GM18867 (cell line): ENCODE results near the gene ENDOD1.
A peak's percentile ranks its signal among the peaks of the same experiment; 100 is the strongest.
"Not testable (repeated sequence)": the region's sequence is repeated elsewhere in the genome, so short reads cannot be mapped to it uniquely, and the experiment has no call there.

Source experiments
- ATAC-seq: cut with Tn5 transposase; IDR thresholded peaks from one replicate; pipeline ENCODE4 v1.9.1; 2021; ENCODE audit warnings: mild to moderate bottlenecking, moderate library complexity; ENCODE audit not compliant: unreplicated experiment

ENDOD1 gene

GRCh38 chr11:95089620-95090542 lies at the start of gene ENDOD1:
TSS of gene ENDOD1 (plus strand) at chr11:95089846. CDS start at chr11:95089928, 82 bp downstream.
- ATAC-seq: peak; percentile 90

GRCh38 chr11:95042239-95042638 lies 47.4 kb upstream of the ENDOD1 start:
- ATAC-seq: no peak

GRCh38 chr11:95042906-95043305 lies 46.7 kb upstream of the ENDOD1 start:
- no peak for ATAC-seq

GRCh38 chr11:95044010-95044409 lies 45.6 kb upstream of the ENDOD1 start:
- no peak for ATAC-seq

GRCh38 chr11:95045812-95046211 lies 43.8 kb upstream of the ENDOD1 start:
- ATAC-seq: no peak

GRCh38 chr11:95049122-95049521 lies 40.5 kb upstream of the ENDOD1 start, which contains the start of gene KDM4F:
TSS of gene KDM4F (plus strand) at chr11:95049422.
- ATAC-seq: not testable (repeated sequence)

GRCh38 chr11:95050595-95051202 lies 38.9 kb upstream of the ENDOD1 start:
- no peak for ATAC-seq

GRCh38 chr11:95054356-95054755 lies 35.3 kb upstream of the ENDOD1 start:
- no peak for ATAC-seq

- peak; percentile 96 for ATAC-seq
Measured at GRCh38 chr11:95055283-95055897, 34.3 kb upstream of the ENDOD1 start.

- no peak for ATAC-seq
Measured at GRCh38 chr11:95057959-95058358, 31.7 kb upstream of the ENDOD1 start.

GRCh38 chr11:95058621-95059020 lies 31.0 kb upstream of the ENDOD1 start:
- ATAC-seq: no peak

GRCh38 chr11:95059046-95059445 lies 30.6 kb upstream of the ENDOD1 start:
- ATAC-seq: no peak

GRCh38 chr11:95065336-95065735 lies 24.3 kb upstream of the ENDOD1 start:
- no peak for ATAC-seq

GRCh38 chr11:95066716-95067038 lies 23.0 kb upstream of the ENDOD1 start, which contains the start of gene SRSF8:
TSS of gene SRSF8 (plus strand) at chr11:95066919. CDS start at chr11:95067227, 308 bp downstream.
- peak; percentile 54 for ATAC-seq

- peak; percentile 76 for ATAC-seq
Measured at GRCh38 chr11:95067039-95067840, 22.4 kb upstream of the ENDOD1 start.

GRCh38 chr11:95067841-95068219 lies 21.8 kb upstream of the ENDOD1 start:
- no peak for ATAC-seq

GRCh38 chr11:95068549-95068948 lies 21.1 kb upstream of the ENDOD1 start:
- peak; percentile 61 for ATAC-seq

- ATAC-seq: no peak
Measured at GRCh38 chr11:95070471-95070870, 19.2 kb upstream of the ENDOD1 start.

GRCh38 chr11:95072948-95073347 lies 16.7 kb upstream of the ENDOD1 start:
- ATAC-seq: no peak

- no peak for ATAC-seq
Measured at GRCh38 chr11:95074792-95075563, 14.7 kb upstream of the ENDOD1 start.
